ENCODE data around the gene TMEM9.
A peak's percentile ranks its signal among the peaks of the same experiment; 100 is the strongest.

Gene TMEM9

GRCh38 chr1:201100169-201100930 lies 53.9 kb downstream of the TMEM9 start:
- no peak for DNase-seq

- DNase-seq = no peak
Observed at GRCh38 chr1:201098992-201099677, 55.1 kb downstream of the TMEM9 start.

- no peak for DNase-seq
Observed at GRCh38 chr1:201096977-201097856, 57.1 kb downstream of the TMEM9 start.

GRCh38 chr1:201096041-201096461 lies 58.2 kb downstream of the TMEM9 start:
- DNase-seq = peak; percentile 31

- DNase-seq = no peak
Observed at GRCh38 chr1:201095581-201095980, 58.7 kb downstream of the TMEM9 start.

GRCh38 chr1:201094832-201095231 lies 59.4 kb downstream of the TMEM9 start:
- DNase-seq = no peak

GRCh38 chr1:201093962-201094361 lies 60.3 kb downstream of the TMEM9 start:
- DNase-seq = no peak

GRCh38 chr1:201093561-201093960 lies 60.7 kb downstream of the TMEM9 start:
- DNase-seq = no peak

- DNase-seq = no peak
Observed at GRCh38 chr1:201092738-201093137, 61.5 kb downstream of the TMEM9 start.

GRCh38 chr1:201091256-201091655 lies 63.0 kb downstream of the TMEM9 start:
- DNase-seq = no peak

- DNase-seq = no peak
Observed at GRCh38 chr1:201090541-201090940, 63.7 kb downstream of the TMEM9 start.

GRCh38 chr1:201089596-201089995 lies 64.7 kb downstream of the TMEM9 start:
- no peak for DNase-seq

- no peak for DNase-seq
Observed at GRCh38 chr1:201088901-201089525, 65.3 kb downstream of the TMEM9 start.

- DNase-seq = no peak
Observed at GRCh38 chr1:201088395-201088794, 65.9 kb downstream of the TMEM9 start.

GRCh38 chr1:201085902-201086735 lies 68.2 kb downstream of the TMEM9 start:
- DNase-seq = peak; percentile 47

Measured in NCI-H1092 treated with DMSO at 0.1 percent for 48 hours (cell line).